SK-N-SH treated with all-trans-retinoic acid at 6 μM for 48 hours (cell line): ENCODE results near the gene CFAP65.

Source experiments
- ATAC-seq: fragments of 200-7000 bp; cut with Tn5 transposase; 3 replicates; pipeline ENCODE4 v1.9.1; 2020; ENCODE audit warnings: mild to moderate bottlenecking, moderate library complexity
- ARNTL ChIP-seq: fragments of 450-650 bp; formaldehyde crosslinking; IDR thresholded peaks from 2 replicates; pipeline ENCODE4 v1.5.0; 2020; ENCODE audit warnings: low read depth, mild to moderate bottlenecking, moderate library complexity, borderline replicate concordance
- BACH2 ChIP-seq: fragments of 250-450 bp; sonication (Bioruptor Pico); IDR thresholded peaks from 2 replicates; pipeline ENCODE4 v1.9.0; 2021; ENCODE audit warnings: mild to moderate bottlenecking, borderline replicate concordance
- CSDC2 ChIP-seq: fragments of 250-450 bp; sonication (Bioruptor Pico); IDR thresholded peaks from 2 replicates; pipeline ENCODE4 v1.5.0; 2020; ENCODE audit warnings: mild to moderate bottlenecking, moderate library complexity
- CSRNP3 ChIP-seq: fragments of 250-450 bp; sonication (Bioruptor Pico); IDR thresholded peaks from 2 replicates; pipeline ENCODE4 v1.5.1; 2021; ENCODE audit warnings: mild to moderate bottlenecking, moderate library complexity
- GLIS3 ChIP-seq: fragments of 250-450 bp; sonication (Bioruptor Pico); IDR thresholded peaks from 2 replicates; pipeline ENCODE4 v1.5.0; 2020; ENCODE audit warnings: mild to moderate bottlenecking, moderate library complexity
- ISL1 ChIP-seq: fragments of 250-450 bp; sonication (Bioruptor Pico); IDR thresholded peaks from 2 replicates; pipeline ENCODE4 v2.1.2; 2022; ENCODE audit warnings: mild to moderate bottlenecking, moderate library complexity
- OSR1 ChIP-seq: fragments of 250-450 bp; sonication (Bioruptor Pico); IDR thresholded peaks from 2 replicates; pipeline ENCODE4 v1.8.0; 2022; ENCODE audit warnings: moderate library complexity, mild to moderate bottlenecking, inconsistent platforms
- PATZ1 ChIP-seq: fragments of 250-450 bp; sonication (Bioruptor Pico); IDR thresholded peaks from 2 replicates; pipeline ENCODE4 v1.8.0; 2020; ENCODE audit warnings: mild to moderate bottlenecking, moderate library complexity, borderline replicate concordance
- PPARA ChIP-seq: fragments of 250-450 bp; sonication (Bioruptor Pico); IDR thresholded peaks from 2 replicates; pipeline ENCODE4 v1.5.0; 2020; ENCODE audit warnings: mild to moderate bottlenecking, borderline replicate concordance
- RARB ChIP-seq: fragments of 250-450 bp; sonication (Bioruptor Pico); IDR thresholded peaks from 2 replicates; pipeline ENCODE4 v1.8.0; 2021; ENCODE audit warnings: mild to moderate bottlenecking, moderate library complexity
- SNAI2 ChIP-seq: fragments of 250-450 bp; sonication (Bioruptor Pico); IDR thresholded peaks from 2 replicates; pipeline ENCODE4 v1.5.0; 2020; ENCODE audit warnings: mild to moderate bottlenecking, moderate library complexity
- TCF4 ChIP-seq: fragments of 250-450 bp; sonication (Bioruptor Pico); IDR thresholded peaks from 2 replicates; pipeline ENCODE4 v1.8.0; 2021; ENCODE audit warnings: mild to moderate bottlenecking, moderate library complexity, borderline replicate concordance
- TOX ChIP-seq: fragments of 250-450 bp; sonication (Bioruptor Pico); IDR thresholded peaks from 2 replicates; pipeline ENCODE4 v1.8.0; 2021; ENCODE audit warnings: mild to moderate bottlenecking, moderate library complexity, borderline replicate concordance
- ZC3H10 ChIP-seq: fragments of 250-450 bp; sonication (Bioruptor Pico); IDR thresholded peaks from 2 replicates; pipeline ENCODE4 v1.5.1; 2021; ENCODE audit warnings: mild to moderate bottlenecking, moderate library complexity
- ZFP30 ChIP-seq: fragments of 450-650 bp; formaldehyde crosslinking; IDR thresholded peaks from 2 replicates; pipeline ENCODE4 v1.5.0; 2022; ENCODE audit warnings: mild to moderate bottlenecking, moderate library complexity
- ZNF565 ChIP-seq: fragments of 450-650 bp; formaldehyde crosslinking; conservative IDR thresholded peaks from 2 replicates; pipeline ENCODE4 v1.5.0; 2020; ENCODE audit warnings: low read depth, mild to moderate bottlenecking, moderate library complexity
- ZNF70 ChIP-seq: fragments of 450-650 bp; formaldehyde crosslinking; IDR thresholded peaks from 2 replicates; pipeline ENCODE4 v1.5.0; 2020; ENCODE audit warnings: mild to moderate bottlenecking, moderate library complexity
- ZNF8 ChIP-seq: fragments of 450-650 bp; formaldehyde crosslinking; IDR thresholded peaks from 2 replicates; pipeline ENCODE4 v1.5.0; 2020; ENCODE audit warnings: mild to moderate bottlenecking, moderate library complexity
- TF ChIP-seq, protein P1 (sequence below): fragments of 250-450 bp; sonication (Bioruptor Pico); IDR thresholded peaks from 2 replicates; pipeline ENCODE4 v1.5.0; 2020; ENCODE audit warnings: mild to moderate bottlenecking, moderate library complexity
- TF ChIP-seq, protein P2 (sequence below): fragments of 250-450 bp; sonication (Bioruptor Pico); IDR thresholded peaks from 2 replicates; pipeline ENCODE4 v1.8.0; 2021; ENCODE audit warnings: low read depth, mild to moderate bottlenecking, moderate library complexity, borderline replicate concordance

The CFAP65 gene

DNA sequence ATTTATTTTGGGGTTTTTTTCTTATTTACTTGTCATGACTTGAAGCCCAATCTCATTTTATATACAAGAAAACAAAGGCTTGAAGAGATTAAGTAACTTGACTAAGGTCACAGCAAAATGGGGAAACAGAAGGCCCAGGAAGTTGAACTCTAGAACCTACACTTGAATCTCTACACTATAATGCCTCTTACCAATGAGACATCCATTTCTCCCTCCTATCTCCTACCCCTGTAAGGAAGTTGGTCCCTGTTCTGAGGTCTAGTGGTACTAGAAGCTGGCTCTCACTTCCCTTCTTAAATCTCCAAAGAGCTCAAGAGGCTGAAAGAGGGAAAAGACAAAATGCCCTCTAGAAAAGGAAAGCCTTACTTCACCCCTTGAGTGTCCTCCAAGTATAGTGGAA lies 44.9 kb upstream of the CFAP65 start:
- no peak for ATAC-seq
- TF ChIP-seq, protein P1, sequence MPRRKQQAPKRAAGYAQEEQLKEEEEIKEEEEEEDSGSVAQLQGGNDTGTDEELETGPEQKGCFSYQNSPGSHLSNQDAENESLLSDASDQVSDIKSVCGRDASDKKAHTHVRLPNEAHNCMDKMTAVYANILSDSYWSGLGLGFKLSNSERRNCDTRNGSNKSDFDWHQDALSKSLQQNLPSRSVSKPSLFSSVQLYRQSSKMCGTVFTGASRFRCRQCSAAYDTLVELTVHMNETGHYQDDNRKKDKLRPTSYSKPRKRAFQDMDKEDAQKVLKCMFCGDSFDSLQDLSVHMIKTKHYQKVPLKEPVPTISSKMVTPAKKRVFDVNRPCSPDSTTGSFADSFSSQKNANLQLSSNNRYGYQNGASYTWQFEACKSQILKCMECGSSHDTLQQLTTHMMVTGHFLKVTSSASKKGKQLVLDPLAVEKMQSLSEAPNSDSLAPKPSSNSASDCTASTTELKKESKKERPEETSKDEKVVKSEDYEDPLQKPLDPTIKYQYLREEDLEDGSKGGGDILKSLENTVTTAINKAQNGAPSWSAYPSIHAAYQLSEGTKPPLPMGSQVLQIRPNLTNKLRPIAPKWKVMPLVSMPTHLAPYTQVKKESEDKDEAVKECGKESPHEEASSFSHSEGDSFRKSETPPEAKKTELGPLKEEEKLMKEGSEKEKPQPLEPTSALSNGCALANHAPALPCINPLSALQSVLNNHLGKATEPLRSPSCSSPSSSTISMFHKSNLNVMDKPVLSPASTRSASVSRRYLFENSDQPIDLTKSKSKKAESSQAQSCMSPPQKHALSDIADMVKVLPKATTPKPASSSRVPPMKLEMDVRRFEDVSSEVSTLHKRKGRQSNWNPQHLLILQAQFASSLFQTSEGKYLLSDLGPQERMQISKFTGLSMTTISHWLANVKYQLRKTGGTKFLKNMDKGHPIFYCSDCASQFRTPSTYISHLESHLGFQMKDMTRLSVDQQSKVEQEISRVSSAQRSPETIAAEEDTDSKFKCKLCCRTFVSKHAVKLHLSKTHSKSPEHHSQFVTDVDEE (CRISPR knock-in tag) = no peak
- TF ChIP-seq ZNF70 = no peak
- TF ChIP-seq RARB = no peak
- TF ChIP-seq ZNF8 (CRISPR knock-in tag) = no peak
- TF ChIP-seq GLIS3 = no peak
- TF ChIP-seq CSRNP3 (CRISPR knock-in tag) = no peak
- no peak for TF ChIP-seq SNAI2
- TF ChIP-seq, protein P2, sequence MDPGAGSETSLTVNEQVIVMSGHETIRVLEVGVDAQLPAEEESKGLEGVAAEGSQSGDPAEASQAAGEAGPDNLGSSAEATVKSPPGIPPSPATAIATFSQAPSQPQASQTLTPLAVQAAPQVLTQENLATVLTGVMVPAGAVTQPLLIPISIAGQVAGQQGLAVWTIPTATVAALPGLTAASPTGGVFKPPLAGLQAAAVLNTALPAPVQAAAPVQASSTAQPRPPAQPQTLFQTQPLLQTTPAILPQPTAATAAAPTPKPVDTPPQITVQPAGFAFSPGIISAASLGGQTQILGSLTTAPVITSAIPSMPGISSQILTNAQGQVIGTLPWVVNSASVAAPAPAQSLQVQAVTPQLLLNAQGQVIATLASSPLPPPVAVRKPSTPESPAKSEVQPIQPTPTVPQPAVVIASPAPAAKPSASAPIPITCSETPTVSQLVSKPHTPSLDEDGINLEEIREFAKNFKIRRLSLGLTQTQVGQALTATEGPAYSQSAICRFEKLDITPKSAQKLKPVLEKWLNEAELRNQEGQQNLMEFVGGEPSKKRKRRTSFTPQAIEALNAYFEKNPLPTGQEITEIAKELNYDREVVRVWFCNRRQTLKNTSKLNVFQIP (CRISPR knock-in tag) = no peak
- no peak for TF ChIP-seq BACH2 (CRISPR knock-in tag)
- no peak for TF ChIP-seq TCF4
- no peak for TF ChIP-seq ZFP30
- TF ChIP-seq ZC3H10 = no peak
- TF ChIP-seq ZNF565 (CRISPR knock-in tag) = no peak
- TF ChIP-seq TOX (CRISPR knock-in tag) = no peak
- no peak for TF ChIP-seq ARNTL (CRISPR knock-in tag)
- no peak for TF ChIP-seq ISL1 (CRISPR knock-in tag)
- TF ChIP-seq OSR1 (CRISPR knock-in tag) = no peak

- TF ChIP-seq, protein P2 (CRISPR knock-in tag) = no peak
- TF ChIP-seq TCF4 (no peak), GLIS3 (no peak), PATZ1 (no peak), PPARA (CRISPR knock-in tag) (no peak), SNAI2 (no peak), CSDC2 (CRISPR knock-in tag) (no peak), ZNF565 (CRISPR knock-in tag) (no peak), CSRNP3 (CRISPR knock-in tag) (no peak), ZNF70 (no peak), ZNF8 (CRISPR knock-in tag) (no peak), TOX (CRISPR knock-in tag) (no peak), ZFP30 (no peak)
- TF ChIP-seq, protein P1 (CRISPR knock-in tag) = no peak
- ATAC-seq = no peak
Observed at GRCh38 chr2:219084791-219085190, 43.5 kb upstream of the CFAP65 start.
